Fibroblast of upper back skin (primary cell): Measurements from ENCODE around the gene RTBDN.
A peak's percentile ranks its signal among the peaks of the same experiment; 100 is the strongest.

ENCODE experiments used
- DNase-seq: peaks from one replicate; pipeline ENCODE4 v3.0.0-alpha.2; 2013

RTBDN gene

DNA sequence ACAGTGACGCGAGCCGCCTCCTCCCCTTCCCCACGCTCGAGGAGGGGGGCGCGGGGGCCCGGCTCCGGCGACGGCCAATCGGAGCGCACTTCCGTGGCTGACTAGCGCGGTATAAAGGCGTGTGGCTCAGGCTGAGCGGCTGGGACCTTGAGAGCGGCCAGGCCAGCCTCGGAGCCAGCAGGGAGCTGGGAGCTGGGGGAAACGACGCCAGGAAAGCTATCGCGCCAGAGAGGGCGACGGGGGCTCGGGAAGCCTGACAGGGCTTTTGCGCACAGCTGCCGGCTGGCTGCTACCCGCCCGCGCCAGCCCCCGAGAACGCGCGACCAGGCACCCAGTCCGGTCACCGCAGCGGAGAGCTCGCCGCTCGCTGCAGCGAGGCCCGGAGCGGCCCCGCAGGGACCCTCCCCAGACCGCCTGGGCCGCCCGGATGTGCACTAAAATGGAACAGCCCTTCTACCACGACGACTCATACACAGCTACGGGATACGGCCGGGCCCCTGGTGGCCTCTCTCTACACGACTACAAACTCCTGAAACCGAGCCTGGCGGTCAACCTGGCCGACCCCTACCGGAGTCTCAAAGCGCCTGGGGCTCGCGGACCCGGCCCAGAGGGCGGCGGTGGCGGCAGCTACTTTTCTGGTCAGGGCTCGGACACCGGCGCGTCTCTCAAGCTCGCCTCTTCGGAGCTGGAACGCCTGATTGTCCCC, 42.9 kb downstream of the RTBDN start, which contains the start of gene JUNB:
TSS of gene JUNB (plus strand) at position 142 of the 706 bp plus-strand sequence. CDS start at position 428, 286 bp downstream.
- DNase-seq, result peak; percentile 96

DNA sequence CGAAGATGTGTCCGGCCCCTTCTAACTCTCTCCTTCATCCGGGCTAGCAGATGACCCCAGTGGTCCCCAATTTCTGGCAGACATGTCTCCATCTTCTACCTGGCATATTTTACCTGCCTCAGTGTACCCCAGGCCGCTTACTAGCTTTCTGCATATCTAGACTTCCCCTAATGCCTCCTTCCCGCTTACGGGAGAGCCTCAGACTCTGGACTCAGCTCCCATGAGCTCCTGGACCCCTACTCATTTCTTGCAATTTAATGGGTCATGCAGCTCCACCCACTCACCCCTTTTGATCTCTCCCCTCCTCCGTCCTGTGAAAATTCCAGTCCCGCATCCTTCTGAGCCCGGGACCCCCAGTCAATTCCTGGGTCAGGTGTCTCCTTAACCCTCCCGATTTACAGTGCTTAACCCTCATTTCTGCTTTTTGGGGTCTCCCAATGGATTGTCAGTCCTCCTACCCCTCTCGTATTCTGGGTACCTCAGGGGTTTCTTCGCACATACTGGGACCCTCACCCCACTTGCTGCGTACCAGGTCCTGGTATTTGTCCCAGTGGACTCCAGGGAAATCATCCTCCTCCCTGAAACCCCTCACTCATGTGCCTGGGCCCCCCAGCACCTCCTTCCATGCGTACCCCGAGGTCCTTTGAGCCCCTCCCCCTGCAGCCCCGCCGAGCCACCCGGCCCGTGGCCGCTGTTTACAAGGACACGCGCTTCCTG, 43.6 kb downstream of the RTBDN start:
- DNase-seq, result no peak

GRCh38 chr19:12789904-12790619, 44.3 kb downstream of the RTBDN start:
- DNase-seq, result peak; percentile 96

DNA sequence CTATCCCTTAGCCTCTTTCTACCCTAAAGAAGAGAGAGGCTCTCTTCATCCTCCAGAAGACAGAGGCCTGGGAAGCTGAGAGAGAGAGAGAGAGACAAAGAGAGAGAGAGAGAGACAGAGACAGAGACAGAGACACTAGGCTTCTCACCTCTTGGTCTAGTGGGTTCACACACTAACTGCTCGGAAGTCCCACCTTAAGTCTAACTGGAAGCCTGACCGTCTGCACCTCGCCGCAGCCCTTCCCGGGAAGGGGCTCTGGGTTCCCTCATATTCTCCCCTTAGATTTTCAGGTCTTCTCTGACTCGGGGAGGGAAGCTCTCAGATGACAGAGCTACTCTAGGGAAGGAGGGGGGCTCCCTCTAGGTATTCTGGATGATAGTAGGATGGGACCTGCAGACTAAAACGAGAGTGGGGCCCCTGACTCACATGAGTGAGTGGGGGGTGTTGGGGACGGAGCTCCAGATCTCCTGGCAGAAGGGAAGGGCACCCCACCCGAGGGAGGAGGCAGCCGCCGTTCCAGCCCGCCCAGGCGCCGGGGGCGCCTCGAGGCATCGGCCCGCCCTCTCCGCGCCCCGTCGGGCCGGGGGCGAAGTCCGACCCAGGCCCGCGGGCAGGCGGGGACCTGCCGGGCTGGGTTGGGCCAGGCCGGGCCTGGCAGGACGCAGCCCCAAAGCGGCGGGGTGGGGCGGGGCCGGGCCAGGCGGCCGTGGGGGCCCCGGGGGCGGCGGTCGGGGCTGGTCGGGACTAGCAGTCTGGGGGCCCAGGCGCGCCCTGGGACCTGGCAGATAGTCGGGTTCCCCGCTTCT, 45.1 kb downstream of the RTBDN start:
- no peak for DNase-seq

DNA sequence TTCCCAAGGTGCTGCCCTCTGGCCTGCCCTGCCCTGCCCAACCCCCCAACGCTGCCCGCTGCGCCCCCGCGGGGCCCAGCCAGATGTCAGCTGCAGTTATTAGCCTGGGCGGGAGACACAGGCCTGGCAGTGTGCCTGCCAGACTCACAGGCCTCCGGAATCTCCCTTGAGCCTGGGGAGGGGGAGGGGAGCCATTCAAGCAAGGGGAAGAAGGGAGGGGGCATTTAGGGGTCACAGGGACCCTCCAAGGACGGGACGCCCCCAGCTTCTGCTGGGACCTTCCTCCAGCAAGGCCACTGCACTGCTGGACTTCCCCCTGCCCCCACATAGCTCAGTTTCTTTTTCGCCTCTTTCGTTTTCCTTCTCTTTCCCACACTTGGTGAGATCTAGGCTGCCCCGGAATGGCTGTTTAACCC, 45.7 kb downstream of the RTBDN start:
- peak; percentile 73 for DNase-seq

- no peak for DNase-seq
Measured at GRCh38 chr19:12788042-12788681, 46.2 kb downstream of the RTBDN start.

DNA sequence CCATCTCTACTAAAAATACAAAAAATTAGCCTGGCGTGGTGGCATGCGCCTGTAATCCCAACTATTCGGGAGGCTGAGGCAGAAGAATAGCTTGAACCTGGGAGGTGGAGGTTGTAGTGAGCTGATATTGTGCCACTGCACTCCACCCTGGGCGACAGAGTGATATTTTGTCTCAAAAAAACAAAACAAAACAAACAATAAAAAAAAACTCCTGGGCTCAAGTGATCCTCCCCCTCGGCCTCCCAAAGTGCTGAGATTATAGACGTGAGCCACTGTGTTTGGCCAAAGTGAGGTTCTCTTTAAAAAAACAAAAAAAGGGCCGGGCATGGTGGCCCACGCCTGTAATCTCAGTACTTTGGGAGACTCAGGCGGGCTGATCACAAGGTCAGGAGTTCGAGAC, 46.9 kb downstream of the RTBDN start:
- no peak for DNase-seq

- DNase-seq, result no peak
Measured at GRCh38 chr19:12786952-12787351, 47.4 kb downstream of the RTBDN start.

DNA sequence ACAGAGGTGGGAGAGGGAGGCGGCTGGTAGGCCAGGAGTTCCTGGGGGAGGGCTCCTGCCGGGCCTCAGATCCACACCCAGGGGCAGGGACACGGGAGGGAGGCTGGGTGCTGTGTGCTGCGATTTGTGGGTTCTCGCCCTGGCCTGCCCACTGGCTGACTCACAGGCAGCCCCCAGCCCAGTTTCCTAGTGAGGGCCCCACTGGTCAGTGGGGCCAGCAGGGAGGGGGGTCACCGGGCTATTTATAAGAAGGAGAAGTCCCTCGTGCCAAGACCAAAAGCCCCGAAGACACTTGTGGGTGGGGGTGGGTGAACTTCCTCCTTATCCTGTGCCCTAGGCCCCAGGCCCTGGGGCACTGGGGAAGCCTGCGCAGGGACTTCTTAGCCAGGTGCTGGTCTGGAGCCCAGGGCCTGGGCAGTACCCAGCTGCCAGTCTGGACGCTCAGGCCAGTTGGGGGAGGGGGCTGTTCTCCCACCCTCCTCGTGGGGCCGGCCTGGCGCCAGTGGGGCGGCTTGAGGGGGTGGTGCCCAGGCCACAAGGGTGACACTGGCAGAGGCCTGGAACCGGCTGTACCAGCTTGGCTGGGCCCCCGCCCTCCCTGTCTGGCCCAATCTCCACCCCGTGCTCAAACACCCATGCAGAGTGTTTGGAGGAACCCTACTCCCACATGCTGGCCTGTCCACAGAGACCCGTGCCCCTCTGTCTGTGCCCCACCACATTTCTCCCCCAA, 48.1 kb downstream of the RTBDN start:
- DNase-seq, result no peak

- DNase-seq, result no peak
Measured at GRCh38 chr19:12785431-12786031, 48.8 kb downstream of the RTBDN start.

GRCh38 chr19:12784871-12785430, 49.4 kb downstream of the RTBDN start:
- DNase-seq, result peak; percentile 53

GRCh38 chr19:12784394-12784870, 49.9 kb downstream of the RTBDN start:
- DNase-seq, result no peak

DNA sequence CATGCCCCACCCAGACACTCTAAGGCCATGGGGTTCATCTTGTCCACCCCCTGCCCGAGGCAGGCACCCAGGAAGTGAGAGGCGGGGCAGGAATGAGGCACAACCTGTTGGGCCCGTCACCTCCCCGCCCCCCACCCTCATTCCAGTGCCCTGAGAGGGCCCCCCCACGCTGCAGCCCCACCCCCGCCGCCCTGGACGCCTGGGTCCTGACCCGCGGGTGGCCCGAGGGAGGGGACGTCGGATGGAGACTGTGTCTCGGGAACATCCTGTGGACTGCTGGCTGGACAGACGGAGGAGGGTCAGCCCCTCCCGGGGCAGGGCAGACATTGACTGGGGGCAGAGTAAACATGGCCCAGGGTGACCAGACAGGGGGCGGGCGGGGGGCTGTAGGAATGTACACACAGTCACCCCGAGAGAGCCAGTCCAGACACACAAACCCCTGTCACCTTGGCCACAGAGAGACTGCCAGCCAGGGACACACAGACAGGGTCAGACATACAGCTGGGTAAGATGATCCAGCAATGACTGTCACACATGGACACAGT, 50.5 kb downstream of the RTBDN start:
- DNase-seq, result no peak

GRCh38 chr19:12783291-12783848, 51.0 kb downstream of the RTBDN start:
- peak; percentile 70 for DNase-seq

DNA sequence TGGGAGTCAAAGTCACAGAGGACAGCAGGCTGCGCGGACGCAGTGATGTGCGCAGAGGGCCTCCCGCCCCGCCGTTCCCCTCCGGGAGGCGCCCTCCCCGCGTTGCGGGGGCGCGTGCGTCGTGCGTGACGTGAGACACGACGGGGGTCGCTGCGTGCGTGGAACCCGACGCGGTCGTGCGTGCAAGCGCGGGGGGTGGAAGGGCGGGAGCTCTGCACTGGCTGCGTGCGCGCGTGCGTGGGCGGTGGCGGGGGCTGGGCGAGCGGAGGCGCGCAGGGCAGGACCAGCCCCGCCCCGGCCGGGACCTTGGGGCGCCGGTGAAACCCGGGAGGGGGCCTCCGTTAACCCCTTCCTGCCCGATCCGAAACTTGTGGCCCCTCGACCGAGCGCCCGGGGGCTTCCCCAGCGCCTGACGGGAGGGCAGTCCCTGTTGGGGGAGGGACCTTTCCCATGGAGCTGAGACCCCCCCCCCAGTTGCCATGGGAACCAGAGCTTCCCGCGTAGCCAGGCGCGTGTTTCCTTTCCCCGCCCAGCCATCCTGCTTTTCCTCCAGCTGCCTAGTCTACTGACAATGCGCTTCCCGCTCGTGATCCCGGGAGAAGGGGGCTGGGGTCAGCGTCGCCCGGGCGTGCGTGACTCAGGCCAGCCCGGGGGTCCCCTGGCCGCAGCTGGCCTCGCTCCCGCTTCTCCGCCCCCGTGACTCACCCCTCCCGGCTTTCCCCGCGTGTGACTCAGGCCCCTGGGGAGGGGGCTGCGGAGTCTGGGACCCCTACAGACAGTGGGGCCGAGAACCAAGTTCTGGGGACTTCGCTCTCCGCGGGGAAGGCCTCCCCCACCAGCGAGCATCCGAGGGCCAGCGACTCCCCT, 51.7 kb downstream of the RTBDN start:
- DNase-seq, result peak; percentile 91

DNA sequence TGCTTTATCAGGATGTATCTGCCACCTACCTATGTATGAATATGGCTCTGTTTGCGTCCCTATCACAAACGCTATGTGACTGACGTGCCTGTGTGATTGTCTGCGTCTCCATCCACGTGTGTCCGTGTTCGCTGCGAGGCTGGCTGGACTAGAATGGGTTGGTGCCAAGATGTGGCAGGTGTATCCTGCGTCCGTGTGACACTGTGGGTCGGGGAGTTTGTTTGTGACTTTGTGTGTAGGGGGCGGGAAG, 52.3 kb downstream of the RTBDN start:
- no peak for DNase-seq

GRCh38 chr19:12779162-12779993, 55.0 kb downstream of the RTBDN start:
- DNase-seq, result peak; percentile 95

DNA sequence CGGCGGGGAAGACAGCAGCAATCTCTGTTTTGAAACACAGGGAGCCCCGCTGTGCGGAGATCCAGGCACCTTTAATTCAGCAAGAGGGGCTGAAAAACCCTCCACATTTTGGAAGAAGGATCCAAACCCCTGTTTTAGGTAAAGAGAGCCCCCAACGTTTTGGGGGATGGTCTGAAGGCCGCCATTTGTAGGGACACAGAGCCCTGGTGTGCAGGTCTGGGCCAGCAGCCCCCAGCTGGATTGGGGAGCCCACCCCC, 55.5 kb downstream of the RTBDN start:
- no peak for DNase-seq
